GM21737 (cell line): ENCODE measurements around the gene PRKCE.

Experiments used
- ATAC-seq: cut with Tn5 transposase; IDR thresholded peaks from one replicate; pipeline ENCODE4 v1.9.1; 2021; ENCODE audit warnings: mild to moderate bottlenecking, moderate library complexity; ENCODE audit not compliant: unreplicated experiment

Gene PRKCE

DNA sequence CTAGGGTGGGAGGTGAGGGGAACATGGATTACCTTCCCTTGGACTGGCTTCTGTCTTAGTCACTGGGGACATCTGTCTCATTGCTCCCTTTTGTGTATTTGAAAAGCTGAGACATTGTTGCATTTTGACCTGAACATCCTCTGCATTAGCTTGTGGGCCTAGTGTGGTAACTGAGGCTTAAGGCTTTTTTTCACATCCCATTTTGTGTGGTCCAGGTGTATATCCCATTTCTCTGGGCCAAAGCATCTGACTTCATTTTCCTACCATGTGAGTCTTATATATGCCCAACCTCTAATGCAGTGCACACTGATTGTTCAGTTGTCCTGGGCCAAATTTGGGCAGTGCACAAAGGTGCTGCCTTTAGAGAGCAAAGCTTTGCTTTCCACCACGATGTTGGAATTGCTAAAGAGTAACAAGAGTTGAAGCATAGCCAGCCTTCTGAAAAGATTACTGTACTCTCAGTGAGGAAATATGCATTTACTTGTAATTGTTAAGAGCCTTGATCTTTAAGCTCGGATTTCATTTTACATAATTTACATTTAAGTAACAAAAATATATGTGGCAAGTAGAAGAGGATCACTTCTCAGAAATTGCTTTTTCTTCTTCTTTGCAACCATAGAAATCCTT lies 13.3 kb downstream of the PRKCE start:
- no peak for ATAC-seq

DNA sequence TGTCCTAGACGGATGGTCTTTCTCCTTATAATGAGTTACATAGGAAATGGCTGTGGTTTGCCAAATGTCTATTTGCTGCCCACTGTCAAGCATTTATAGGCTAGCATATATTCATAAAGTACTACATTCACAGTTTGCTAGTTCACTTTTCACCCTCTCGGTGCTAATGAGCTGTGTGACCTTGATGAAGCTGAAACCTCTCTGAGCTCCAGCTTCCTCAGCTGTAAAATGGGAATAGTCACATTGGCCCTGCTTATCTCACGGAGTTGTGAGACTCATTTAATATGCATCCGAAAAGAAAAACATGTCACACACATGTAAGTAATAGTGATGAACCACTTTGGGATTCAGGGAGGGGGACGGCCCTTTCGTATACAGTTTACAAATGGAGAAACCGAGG lies 17.0 kb downstream of the PRKCE start:
- ATAC-seq, result no peak

DNA sequence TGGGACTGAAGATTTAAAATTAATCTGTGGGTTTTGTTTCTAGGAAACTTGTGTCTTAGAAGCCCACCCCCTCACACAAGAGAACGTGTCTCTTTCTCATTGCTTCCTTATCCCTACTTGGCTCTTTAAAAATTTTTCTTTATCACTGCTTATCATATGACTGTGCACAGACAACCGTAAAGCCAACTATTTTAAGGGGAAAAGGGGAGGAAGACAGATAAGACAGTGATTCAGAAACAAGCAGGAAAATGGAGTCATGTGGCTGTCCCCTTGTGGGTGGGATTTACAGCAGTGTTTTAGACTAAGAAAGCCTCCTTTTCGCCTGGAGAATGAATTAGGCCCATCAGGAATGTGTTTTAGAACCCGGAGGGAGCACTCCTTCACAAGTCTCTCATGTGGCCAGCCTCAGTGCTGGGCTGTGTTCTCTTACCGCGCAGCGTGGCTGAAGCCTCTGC lies 17.6 kb downstream of the PRKCE start:
- no peak for ATAC-seq

DNA sequence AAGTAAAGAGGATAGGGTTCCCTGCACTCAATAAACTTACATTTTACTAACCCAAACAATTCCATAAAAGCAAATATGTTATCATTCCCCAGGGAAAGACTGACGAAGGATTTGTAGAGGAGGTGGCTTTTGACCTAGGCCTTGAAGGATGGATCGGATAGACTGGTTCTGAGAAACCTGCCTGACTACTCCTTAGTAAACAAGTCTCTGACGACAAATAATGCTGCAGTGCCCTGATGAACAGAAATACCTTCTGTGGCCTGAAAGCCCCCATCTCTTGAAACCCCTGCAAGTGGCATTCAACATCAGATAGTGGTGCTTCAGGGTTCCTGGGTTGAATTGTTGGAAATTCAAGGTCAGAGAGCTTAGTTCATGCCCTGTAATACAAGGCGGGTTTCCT lies 19.2 kb downstream of the PRKCE start:
- no peak for ATAC-seq

DNA sequence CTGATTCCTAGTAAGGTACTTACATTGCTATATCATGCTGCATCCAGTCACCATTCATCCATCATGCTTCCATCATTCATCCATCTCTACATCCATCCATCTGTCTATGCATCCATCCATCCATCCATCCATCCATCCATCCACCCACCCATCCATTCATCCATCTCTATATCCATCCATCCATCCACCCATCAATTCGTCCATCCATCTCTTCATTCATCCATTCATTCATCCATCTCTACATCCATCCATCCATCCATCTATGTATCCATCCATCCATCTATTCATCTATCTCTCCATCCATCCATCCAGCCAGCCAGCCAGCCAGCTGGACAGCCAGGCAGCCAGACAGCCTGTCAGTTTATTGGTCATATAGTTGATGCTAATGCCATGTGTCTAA lies 20.7 kb downstream of the PRKCE start:
- no peak for ATAC-seq

DNA sequence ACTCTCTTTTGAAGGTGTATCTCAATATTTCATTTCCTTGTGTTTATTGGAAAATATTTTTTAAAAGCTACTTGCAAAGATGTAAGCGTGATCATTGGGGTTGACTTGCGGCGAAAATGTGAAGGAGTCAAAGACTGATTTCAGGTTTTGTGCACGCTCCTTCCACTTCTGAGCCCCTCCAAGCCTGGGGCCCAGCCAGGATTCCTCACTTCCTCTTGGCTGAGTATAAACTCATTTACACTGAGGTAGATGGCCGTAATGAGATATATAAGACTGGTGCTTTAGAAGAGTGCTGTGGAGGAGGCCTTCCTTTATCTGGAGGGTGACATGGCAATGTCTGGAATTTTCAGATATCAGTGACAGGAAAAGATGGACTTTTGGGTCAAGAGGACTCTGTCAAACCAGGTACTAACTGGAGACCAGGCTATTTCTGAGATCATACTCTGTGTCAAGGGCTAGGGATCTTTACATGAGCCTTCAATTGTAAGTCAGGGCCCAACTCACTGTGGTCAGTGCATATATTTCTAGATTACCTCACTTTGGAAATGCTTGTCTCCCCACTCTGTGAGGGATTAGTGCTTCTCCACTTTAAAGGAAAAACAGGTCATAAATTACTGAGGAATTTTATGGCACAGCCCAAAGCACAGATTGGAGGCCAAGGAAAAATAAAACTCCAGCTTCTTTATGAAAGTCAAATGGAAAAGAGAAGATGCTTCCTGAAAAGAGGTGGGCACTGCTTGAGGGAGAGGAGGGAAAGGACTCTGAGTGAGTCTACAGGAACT lies 22.8 kb downstream of the PRKCE start:
- no peak for ATAC-seq

DNA sequence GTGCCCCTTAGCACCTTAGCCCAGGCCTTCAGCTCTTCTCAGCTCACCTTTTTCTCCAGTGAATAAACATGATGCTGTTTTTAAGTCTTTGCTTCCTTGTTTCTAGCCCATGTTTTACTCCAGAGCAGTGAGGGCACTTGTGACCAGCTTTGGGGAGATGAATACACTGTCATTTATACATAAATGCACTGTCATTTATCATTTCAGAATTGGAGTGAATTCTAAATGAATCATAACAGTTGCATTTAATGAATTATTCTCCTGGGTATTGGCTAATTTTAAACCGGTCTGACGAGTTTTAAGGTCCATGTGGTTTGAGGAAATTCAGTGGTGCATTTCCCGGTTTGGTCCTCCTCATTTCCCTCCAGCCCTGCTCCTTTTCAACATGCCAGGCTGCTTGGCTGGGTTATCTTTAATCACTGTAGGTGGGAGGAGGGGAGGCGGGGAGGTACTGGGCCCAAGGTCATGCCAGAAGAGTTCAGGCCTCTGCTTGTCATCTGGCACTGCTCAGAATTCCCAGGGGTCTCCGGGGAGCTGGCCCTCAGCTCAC lies 23.9 kb downstream of the PRKCE start:
- ATAC-seq, result no peak

DNA sequence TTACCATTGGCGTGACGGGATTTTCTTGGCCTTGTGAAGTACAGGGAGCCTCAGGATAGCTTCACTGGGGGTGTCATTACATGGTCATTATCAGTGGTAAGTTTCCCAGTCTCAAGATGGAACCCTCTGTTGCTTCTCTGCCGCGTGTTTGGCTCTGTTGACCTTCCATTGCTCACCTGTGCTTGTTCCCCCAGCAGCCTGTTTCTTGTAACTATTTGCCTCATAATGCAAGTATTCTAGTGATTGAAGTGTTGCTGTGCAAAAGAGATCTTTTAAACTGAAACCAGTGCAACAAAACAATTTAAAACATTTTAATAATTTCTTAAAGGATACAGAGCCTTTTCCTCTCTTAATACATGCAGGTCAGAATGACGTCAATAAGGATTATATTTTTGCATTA lies 24.6 kb downstream of the PRKCE start:
- ATAC-seq, result no peak

DNA sequence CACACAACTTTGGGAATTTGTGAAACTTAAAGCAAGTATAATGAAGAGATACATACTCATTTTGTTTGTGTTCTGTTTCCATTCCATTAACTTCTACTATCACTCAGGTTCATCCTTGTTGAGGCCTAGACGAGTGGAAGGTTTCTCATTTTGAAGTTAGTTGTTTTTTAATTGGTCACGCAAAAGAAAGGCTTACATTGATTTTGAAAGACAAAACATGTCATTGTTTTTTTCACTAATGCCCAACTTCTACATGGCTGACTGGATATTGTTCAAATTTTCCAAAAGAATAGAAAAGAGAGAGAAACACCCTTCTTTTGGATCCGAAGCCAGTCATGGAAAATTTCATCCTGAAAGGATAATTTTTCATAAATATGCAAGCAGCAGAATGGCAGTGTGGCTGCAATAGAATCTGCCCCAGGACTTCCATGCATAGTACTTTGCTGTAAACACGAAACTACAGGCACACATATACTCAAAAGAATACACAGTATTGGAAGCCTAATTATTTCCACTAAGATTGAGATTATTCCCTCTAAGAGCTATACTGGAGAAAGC lies 27.4 kb downstream of the PRKCE start:
- no peak for ATAC-seq

DNA sequence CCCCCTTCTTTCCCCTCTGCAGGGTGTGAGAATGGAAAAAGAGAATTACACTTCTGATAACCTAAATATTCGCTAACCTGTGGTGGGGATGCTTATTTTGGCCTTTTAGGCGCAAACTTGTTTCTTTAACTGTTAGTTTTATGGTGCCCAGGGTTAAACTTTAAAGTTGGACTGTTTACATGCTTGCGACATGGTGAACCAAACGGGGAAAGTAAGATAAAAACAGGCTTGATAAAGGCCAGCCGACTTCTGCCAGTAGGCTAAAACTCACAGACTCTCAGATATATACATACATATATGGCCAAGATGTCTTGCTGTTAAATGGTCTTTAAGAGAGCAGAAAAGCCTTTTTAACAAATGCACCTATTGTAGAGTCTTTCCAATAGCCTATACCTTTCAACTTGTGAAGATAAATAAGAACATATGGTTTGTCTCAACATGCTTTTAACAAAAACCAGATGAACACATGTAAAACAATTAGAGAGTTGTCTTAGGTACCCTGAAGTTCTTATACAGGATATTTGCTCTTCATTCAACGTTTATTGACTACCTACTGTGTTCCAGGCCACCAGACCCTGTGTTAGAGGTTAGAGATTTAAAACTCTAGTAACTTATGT lies 29.0 kb downstream of the PRKCE start:
- ATAC-seq, result no peak

DNA sequence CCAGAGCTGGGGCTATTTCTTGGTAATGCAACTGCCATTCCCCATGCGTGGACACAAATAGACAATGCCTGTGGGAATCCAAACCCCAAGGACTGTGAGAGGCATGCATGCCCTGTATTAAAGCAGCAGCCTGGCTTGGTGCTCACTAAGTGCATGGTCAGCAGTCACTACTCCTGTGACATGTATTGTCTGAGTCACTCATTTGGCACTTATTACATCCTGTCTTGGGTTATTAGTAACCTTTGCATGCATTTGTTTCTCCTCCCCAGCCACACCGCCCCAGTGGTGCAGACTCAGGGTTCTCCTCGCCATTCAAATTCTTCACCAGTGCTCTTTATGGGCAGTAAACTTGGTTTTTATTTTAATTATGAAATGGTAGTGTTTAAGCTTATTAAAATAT lies 30.2 kb downstream of the PRKCE start:
- ATAC-seq, result peak; percentile 98

DNA sequence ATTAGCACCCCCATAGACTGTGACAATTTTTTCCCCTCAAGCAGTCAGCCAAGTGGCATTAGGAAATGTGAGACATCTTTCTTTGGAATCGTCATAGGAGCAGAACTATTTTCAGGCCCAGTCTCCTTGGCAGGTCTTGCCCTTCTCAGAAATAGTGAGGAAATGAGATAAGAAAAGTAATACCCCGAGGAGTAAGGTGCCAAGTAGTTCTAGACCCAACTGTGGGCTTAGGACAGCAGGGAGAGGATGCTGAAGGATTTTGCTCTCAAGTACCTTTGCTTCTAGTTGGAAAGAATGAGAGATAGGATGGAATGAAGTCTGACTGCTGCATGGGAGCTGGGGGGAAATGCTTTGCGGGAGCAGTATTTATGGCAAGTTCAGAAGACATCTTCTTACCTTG lies 31.8 kb downstream of the PRKCE start:
- no peak for ATAC-seq

DNA sequence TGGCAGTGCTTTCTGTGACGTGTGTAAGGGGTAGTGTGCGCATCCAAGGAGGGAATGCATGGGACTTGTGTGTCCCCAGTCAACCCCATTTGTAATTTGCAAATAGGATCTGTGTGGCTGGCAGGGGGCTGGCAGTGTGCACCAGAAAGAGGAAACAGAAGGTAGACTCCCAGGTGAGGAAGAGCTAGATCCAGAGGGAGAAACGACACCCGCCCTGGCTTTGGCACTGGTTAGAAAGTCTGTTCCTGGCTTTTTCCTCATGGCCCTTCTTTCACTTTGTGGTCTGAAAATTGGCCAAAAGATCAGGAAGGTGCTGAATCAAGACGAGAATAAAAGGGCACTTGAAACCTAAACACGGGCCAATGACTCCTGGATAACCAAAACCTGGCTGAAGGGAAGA lies 33.3 kb downstream of the PRKCE start:
- no peak for ATAC-seq

DNA sequence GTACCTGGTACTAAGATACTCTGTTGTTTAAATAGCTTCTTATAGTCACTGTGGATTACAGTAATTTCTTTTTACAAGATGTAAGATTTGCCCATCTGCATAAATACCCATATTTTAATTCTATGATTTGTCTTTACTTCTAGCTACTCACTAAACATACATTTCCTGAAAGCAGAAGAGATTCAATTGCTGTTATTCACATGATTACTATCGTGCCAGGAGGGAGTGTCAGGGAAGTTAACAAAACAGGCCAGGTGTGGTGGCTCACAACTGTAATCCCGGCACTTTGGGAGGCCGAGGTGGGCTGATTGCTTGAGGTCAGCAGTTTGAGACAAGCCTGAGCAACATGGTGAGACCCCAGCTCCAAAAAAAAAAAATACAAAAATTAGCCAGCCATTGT lies 33.8 kb downstream of the PRKCE start:
- no peak for ATAC-seq

DNA sequence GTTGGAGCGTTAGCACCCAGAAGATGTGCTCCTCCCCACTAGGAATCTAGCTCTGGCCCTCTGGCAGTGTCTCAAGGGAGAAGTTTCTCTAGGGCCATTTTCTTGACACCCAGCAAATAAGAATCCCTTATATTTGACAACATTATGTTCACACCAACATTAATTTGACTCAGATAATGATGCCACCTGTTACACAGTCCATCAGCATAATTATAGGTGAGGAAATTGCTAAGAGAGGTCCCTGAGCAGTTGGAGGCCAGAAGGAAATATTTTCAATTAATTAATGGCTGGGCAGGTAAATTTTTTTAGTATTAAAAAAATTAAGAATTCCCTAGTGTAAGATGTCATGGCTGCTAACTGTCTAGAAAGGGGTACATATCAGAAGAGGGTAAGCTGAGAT lies 36.5 kb downstream of the PRKCE start:
- ATAC-seq, result no peak

DNA sequence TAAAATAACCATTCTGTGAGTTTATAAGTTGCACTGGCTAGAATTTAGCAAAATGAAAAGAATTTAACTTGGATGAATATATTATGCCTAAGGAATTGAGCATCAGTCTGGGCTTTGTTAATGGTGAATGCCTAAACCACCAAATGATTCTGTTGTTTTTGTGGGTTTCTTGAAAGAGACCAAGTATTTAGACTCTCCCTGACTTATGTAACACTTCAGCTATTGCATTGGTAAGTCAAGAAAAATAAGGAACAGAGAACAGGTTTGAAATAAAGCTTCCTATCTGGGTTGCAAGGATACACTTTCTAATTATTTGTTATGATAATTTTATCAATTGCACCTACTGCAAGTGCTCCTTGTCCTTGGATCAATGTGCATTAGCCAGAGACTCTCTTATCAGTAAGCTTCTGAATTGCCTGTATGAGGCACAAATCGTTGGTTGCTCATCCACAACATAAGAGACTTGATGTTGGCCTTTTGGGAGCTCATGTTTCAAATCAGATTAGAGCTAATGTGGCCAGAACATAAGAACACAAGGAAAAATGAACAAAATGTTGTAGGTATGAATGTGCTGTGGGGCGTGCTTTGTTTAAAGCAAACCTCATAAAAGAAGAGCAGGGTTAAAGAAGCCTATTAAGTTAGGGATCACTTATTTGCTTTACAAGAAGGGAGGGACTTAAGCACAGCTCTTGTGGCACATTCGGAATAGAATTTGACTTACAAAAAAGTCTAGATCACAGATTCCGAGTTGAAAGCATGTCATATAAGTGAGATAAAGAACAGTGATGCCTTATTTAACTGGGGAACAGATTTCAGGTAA lies 37.2 kb downstream of the PRKCE start:
- no peak for ATAC-seq

DNA sequence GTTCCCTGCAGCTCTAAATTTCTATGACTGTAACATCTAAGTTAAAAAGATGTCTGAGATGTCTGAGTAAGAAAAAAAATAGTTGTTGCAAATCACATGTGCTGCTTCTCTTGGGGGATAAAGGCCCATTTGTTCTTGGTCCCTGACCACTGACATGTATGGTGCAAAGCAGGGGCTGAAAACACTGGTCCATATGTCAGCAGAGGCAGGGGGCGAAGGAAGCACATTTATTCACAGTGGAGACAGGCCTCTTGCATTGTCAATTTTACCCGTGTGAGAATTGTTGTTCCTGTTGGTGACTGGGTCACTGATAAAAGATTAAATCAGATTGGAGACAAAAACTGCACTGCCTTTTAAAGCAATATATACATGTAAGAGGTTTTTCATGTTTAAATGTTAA lies 38.8 kb downstream of the PRKCE start:
- ATAC-seq, result no peak

DNA sequence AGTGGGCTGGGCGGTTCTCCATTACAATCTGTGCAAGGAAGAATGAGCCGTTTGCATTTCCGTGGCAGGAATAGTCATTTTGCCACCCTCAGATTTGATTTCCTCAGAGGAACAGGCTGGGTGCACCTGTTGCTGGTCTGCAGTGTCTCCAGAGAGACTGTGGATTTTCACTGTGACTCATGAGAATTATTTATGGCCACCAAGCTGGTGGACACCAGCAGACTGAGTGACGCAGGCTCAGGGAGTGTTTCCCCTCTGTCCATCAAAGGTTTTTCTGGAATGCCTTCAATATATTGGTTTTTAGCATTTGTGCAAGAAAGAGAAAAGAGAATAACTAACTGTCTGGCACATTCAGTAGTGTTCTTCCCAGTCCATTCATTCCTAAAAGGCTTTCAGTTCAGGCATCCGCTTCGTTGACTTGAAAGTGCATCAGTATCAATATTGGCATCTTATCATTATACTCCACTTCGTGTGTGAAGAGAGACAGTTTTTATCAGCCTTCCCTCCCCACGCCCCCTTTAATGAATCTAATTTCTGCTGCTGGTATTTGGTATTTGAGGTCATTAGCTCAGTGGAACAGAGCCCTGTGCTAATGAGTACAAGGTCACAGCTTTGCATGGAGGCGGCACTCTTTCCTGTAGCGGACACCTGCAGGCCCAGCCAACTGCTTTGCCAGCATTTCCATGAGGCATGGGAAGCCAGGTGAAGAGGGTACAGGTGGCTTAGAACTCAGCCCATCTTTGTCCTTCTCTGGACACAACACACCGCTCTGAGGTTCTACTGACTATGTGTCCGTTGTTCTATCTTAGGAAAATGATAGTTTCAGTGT lies 39.9 kb downstream of the PRKCE start:
- peak; percentile 58 for ATAC-seq

DNA sequence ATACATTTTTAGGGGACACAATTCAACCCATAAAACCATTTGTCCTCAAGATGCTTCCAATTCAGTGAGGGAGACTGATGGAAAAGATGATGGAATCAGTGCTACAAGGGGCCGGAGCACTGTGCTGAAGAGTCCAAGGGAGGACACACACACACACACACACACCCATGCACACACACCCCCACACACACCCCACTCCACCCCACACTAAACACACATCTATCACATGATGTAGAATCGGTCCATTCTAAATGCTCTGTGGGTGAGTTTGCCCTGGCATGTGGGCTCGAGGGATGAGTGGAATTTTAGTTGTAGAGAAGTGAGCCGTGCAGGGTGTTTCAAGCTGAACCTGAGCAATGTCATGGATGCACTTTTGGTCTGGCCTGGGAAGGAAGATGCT lies 41.1 kb downstream of the PRKCE start:
- ATAC-seq, result no peak

DNA sequence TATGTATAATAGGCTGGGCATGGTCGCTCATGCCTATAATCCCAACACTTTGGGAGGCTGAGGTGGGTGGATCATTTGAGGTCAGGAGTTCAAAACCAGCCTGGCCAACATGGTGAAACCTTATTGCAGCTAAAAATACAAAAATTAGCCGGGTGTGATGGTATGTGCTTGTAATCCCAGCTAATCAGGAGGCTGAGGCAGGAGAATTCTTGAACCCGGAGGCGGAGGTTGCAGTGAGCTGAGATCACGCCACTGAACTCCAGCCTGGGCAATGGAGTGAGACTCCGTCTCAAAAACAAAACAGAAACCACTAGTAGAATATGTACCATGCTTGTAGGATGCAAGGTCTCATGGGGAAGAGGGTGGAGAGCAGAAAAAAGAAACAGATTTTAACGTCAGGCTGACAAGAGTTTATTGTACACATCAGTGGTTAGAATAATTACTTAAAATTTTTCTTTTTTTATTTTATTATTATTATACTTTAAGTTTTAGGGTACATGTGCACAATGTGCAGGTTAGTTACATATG lies 44.1 kb downstream of the PRKCE start:
- peak; percentile 43 for ATAC-seq
